Measurements from ENCODE around the gene MTHFD2. TPM values are rescaled to one million over a fixed set of nuclear protein-coding genes. Genes with fewer than 3 reads are reported as not detected.
"Not testable (repeated sequence)": the region's sequence is repeated elsewhere in the genome, so short reads cannot be mapped to it uniquely, and the experiment has no call there.

MTHFD2 gene
- total RNA-seq, 2 donors from 2014 or later = 413 to 484 TPM

GRCh38 chr2:74219846-74220486 lies 21.6 kb downstream of the MTHFD2 start:
- ATAC-seq (no peak), DNase-seq (ENCODE audit: low spot score in 2 of 2) (no peak)
- H3K9me3 Mint-ChIP-seq = no peaks in the 10 kb centered on the region
- peak overlapping the region; percentile 68 to 76 for H3K27ac Mint-ChIP-seq
- peaks cover 0 to 33% of the 10 kb centered on the region in 2 donors for H3K36me3 Mint-ChIP-seq

DNA sequence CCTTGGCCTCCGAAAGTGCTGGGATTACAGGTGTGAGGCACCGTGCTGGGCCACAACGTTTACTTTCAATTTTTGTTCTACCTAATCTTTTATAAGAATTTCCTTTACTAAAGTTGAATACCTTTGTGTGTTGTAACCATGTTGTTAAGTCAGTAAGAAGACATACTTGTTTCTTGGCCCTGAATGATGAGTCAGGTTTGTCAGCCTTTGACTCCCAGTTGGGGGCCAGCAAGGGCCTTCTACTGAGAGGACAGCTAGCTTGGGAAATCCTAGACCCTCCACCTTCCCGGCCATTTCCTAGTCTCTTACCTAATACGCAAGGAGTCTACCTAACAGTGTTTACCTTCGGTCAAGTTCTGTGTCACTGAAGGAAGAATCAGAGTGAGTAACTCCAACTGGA lies 22.7 kb downstream of the MTHFD2 start:
- Mint-ChIP-seq H3K27ac (peak overlapping the region; percentile 68 to 88), H3K9me3 (no peaks in the 10 kb centered on the region), H3K36me3 (peaks cover 0 to 25% of the 10 kb centered on the region in 2 donors)
- ATAC-seq (no peak), DNase-seq (ENCODE audit: low spot score in 2 of 2) (no peak)

DNA sequence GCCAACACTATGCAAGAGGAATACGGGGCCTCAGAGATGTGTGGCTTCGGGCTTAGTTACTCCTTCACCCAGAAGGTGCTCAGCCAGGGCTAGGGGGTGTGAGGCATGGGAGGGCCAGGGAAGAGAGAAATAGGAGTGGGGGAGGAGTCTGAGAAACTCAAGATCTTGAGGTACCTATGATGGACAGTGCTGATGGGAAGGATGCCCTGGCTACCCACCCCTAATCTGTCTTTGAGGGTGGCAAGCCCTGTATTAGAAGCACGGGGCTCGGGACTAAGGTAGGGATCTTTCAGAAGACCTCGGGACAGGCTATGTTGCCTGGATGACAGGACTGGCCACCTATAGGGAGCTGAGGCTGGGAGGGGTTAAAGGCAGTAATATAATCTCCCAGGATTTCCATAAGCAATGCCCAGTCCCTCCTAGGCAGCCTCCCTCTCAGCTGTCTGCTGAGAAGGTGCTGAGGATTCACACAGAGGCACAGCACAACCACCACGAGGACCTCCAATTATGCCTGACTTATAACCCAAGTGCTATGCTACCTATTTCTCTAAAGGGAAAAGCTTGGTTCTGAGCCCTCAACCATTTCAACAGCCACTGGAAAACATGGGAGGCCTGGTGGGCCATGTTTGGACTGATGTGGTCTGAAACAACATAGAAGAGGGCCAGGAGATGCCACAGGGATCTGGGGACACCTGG lies 23.3 kb downstream of the MTHFD2 start:
- H3K9me3 Mint-ChIP-seq = no peaks in the 10 kb centered on the region
- ATAC-seq (peak in 1 of 2 donors; percentile 23), DNase-seq (ENCODE audit: low spot score in 2 of 2) (no peak)
- peak overlapping the region; percentile 33 to 68 for H3K27ac Mint-ChIP-seq
- H3K36me3 Mint-ChIP-seq = peaks cover 0 to 23% of the 10 kb centered on the region in 2 donors

- DNase-seq (ENCODE audit: low spot score in 2 of 2) (no peak), ATAC-seq (no peak)
- Mint-ChIP-seq H3K36me3 (peaks cover 0 to 23% of the 10 kb centered on the region in 2 donors), H3K9me3 (no peaks in the 10 kb centered on the region), H3K27ac (peak overlapping the region; percentile 68 to 82)
These were observed 23.9 kb downstream of the MTHFD2 start for GRCh38 chr2:74222300-74222650.

DNA sequence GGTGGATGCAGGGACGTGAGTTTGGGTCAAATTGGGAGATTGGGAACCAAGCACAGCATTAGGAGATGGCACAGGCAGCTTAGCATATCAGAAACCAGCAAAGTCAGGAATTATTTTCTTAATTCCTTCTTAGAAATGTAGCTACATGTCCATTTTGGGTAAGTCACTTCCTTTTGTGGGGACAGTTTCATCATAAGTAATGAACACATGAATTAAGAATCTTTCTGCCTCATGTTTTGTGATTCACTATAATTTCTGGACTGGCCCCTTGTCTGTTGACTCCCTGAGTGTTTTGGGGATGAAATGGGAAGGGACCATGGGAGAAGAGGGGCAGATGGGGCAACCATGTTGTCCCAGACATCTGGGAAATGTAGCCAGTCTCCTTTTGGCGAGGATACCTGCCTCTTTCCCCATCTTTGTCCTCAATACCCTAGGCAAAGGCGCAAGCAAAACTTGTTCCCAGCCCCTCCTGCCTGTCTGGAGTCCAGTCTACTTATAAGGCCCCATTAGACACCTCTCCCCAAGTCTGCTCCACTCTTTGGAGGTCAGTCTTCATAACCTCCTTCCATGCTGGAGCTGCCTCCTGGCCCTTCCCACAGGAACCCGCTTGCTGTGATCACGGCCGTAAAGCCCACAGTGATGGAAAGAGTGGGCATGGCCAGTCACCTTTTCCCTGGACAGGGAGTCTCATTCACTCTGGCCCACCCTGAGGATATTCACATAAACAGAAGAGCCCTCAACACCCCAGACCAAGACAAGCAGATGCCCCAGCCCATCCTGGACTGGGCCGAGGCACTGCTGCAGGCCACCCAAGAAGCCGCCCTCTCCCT lies 25.7 kb downstream of the MTHFD2 start:
- peak in 1 of 2 donors; percentile 5 for ATAC-seq
- peaks cover 0 to 13% of the 10 kb centered on the region in 2 donors for H3K36me3 Mint-ChIP-seq
- peak overlapping the region in 1 of 2 donors; percentile 53 for H3K27ac Mint-ChIP-seq
- DNase-seq (ENCODE audit: low spot score in 2 of 2) = no peak
- no peaks in the 10 kb centered on the region for H3K9me3 Mint-ChIP-seq

DNA sequence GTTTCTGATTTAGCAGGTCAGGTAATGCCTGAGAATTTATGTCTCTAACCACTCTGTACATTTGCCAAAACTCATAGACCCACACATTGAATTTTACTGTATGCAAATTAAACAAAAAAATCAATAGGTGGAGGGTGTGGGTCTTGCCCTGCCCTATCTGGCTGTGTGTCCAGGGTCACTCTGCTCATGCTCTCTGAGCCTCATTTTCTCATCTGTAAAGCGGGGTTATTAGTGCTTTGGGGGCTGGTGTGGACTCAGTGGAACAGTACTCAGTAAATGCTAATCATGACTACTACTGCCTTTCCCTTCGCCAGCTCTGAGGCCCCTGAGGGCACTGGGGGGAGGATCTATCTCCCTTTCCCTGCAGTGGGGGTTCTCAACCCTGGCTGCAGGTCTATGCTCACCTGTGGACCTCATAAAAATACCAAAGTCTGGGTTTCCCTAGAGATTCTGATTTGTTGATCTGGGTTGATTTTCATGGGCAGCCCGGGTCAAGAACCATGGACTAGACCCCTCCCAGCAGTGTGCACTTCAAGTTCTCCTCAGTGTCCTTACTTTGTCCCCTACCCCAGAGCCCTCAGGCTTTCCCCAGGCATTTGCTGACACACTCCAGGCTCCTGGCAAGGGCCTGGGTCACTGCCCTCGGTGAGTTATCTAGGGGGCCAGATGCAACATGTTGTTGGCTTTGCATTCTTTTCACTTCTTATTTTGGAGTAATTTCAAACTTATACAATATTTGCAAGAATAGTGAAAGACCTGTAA lies 27.5 kb downstream of the MTHFD2 start:
- ATAC-seq (peak; percentile 14 to 21), DNase-seq (ENCODE audit: low spot score in 2 of 2) (no peak)
- Mint-ChIP-seq H3K27ac (peak overlapping the region in 1 of 2 donors; percentile 20), H3K36me3 (no peaks in the 10 kb centered on the region), H3K9me3 (no peaks in the 10 kb centered on the region)

DNA sequence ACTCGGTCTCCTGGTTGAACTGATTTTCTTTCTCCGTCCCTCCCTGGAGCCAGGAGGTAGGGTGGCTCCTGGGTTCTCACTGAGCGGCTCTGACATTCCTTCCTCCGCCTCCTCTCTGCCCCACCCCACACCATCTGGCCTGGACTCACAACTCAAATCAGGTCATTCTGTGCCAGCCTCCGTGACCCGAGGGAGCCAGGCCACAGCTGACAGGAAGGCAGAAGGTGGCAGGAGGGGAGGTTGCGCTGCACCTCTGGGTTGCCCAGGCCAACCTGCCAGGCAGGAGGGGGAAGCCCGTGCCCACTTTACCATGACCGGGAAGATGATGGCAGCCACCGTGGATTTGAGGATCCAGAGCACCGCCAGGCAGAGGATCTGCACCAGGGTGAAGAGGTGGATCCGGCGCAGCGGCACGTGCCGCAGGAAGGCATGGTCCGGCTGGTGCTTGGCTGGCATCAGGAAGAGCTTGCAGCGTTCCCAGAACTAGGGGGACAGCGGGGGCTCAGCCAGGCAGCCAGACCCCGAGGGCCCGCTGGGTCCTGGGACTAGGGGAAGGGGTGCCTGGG lies 28.3 kb downstream of the MTHFD2 start:
- Mint-ChIP-seq H3K36me3 (no peaks in the 10 kb centered on the region), H3K9me3 (no peaks in the 10 kb centered on the region), H3K27ac (peak overlapping the region; percentile 20 to 32)
- ATAC-seq (no peak), DNase-seq (ENCODE audit: low spot score in 2 of 2) (no peak)

DNA sequence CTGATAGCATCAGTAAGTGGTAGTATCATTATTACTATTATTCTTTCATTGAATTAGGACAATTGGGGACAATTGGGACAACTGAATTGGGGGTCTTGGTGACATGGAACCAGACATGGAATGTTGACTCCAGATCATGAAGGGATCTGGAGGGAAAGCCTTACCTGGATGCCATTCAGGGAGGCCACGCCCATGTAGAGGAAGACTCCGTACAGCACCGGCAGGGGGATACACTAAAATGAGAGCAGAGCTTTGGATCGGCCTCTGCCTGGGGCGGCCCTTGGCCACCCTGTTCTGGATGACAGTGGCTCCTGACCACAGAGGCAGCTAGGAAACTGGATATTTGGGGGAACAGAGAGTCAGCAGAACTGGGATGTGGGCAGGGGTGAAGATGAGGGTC lies 29.2 kb downstream of the MTHFD2 start:
- Mint-ChIP-seq H3K27ac (no peak overlapping the region), H3K36me3 (no peaks in the 10 kb centered on the region), H3K9me3 (no peaks in the 10 kb centered on the region)
- DNase-seq (ENCODE audit: low spot score in 2 of 2) (no peak), ATAC-seq (no peak)

- DNase-seq (ENCODE audit: low spot score in 2 of 2) (no peak), ATAC-seq (no peak)
- Mint-ChIP-seq H3K9me3 (no peaks in the 10 kb centered on the region), H3K27ac (peak overlapping the region in 1 of 2 donors; percentile 26), H3K36me3 (no peaks in the 10 kb centered on the region)
These were observed 30.4 kb downstream of the MTHFD2 start for GRCh38 chr2:74228772-74229171.

DNA sequence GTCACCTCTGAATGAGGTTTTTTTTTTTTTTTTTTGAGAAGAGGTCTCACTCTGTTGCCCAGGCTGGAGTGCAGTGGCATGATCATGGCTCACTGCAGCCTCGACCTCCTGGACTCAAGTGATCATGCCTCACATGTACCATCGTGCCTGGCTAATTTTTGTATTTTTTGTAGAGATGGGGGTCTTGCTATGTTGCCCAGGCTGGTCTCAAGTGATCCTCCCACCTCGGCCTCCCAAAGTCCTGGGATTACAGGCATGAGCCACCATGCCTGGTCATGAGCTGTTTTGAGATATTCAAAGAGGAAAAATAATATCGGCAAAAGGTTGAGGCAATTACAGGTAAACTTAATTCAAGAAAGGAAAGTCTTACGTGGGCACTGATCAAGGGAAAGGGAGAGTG lies 31.4 kb downstream of the MTHFD2 start:
- DNase-seq (ENCODE audit: low spot score in 2 of 2); ATAC-seq; H3K27ac Mint-ChIP-seq; H3K36me3 Mint-ChIP-seq; H3K9me3 Mint-ChIP-seq: not testable (repeated sequence)

DNA sequence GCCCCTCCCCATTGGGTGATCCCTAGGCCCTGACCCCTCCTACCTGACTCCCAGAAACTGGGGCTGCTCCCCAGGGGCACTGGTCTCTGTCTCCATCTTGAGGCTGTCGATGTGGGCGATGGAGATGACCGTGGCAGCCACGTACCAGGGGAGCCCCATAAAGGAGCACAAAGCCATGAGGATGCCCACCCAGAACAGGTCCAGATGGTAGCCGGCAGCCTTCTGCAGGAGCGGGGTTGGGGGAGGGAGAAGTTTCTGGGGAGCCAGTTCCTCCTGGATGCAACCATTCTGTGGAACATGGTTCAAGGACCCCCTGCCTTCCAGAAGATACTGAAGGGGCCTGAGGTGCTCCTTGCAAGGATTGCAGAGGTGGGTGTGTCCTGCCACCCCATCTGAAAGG lies 34.0 kb downstream of the MTHFD2 start:
- ATAC-seq = no peak
- no peak for DNase-seq (ENCODE audit: low spot score in 2 of 2)
- H3K9me3 Mint-ChIP-seq = no peaks in the 10 kb centered on the region
- no peak overlapping the region for H3K27ac Mint-ChIP-seq
- no peaks in the 10 kb centered on the region for H3K36me3 Mint-ChIP-seq

- H3K27ac Mint-ChIP-seq = no peak overlapping the region
- no peaks in the 10 kb centered on the region for H3K36me3 Mint-ChIP-seq
- H3K9me3 Mint-ChIP-seq = no peaks in the 10 kb centered on the region
- ATAC-seq (no peak), DNase-seq (ENCODE audit: low spot score in 2 of 2) (no peak)
These were observed 35.2 kb downstream of the MTHFD2 start for GRCh38 chr2:74233648-74234047.

DNA sequence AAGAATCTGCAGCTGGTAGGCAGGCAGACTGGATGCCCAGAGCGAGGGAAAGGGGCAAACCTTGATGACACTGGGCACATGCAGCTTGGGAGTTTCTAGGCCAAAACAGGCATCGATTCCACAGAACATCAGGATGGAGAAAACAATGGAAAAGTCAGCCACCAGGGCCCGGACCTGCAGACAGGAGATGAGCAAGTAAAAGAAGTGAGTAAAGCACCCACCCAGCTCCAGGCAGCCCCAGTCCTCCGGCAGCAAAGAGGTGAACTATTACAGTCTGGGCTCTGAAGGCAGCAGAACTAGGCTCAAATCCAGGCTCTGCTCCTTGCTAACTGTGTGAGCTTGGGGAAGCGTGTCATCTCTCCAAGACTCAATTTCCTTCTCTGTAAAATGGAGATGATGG lies 36.6 kb downstream of the MTHFD2 start:
- DNase-seq (ENCODE audit: low spot score in 2 of 2) (peak in 1 of 2 donors; percentile 34), ATAC-seq (no peak)
- Mint-ChIP-seq H3K9me3 (no peaks in the 10 kb centered on the region), H3K36me3 (no peaks in the 10 kb centered on the region), H3K27ac (no peak overlapping the region)

GRCh38 chr2:74238879-74239278 lies 40.5 kb downstream of the MTHFD2 start:
- DNase-seq (ENCODE audit: low spot score in 2 of 2) = no peak
- H3K27ac Mint-ChIP-seq = no peak overlapping the region
- H3K9me3 Mint-ChIP-seq = no peaks in the 10 kb centered on the region
- no peak for ATAC-seq
- no peaks in the 10 kb centered on the region for H3K36me3 Mint-ChIP-seq

DNA sequence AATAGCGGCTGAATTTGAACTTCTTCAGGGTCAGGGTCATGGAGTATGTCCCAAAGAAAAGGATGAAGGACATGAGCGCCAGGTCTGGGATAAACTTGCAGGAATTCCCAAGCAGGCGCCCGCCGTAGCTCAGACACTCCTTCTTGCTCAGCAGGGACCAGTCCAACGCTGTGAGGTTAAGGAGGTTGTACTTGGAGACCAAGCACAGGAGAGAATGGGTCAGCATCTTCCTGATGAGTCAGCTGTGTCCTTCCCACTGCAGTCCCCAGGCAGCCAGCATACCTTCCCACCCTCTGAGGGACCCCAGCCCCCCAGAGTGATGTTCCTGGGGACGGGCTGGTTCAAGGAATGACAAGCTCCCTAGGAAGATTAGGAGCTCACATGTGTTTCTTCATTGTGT lies 40.9 kb downstream of the MTHFD2 start:
- Mint-ChIP-seq H3K9me3 (no peaks in the 10 kb centered on the region), H3K36me3 (no peaks in the 10 kb centered on the region), H3K27ac (no peak overlapping the region)
- ATAC-seq (no peak), DNase-seq (ENCODE audit: low spot score in 2 of 2) (no peak)

GRCh38 chr2:74242354-74243071 lies 44.1 kb downstream of the MTHFD2 start:
- H3K27ac Mint-ChIP-seq = peak overlapping the region in 1 of 2 donors; percentile 0
- H3K9me3 Mint-ChIP-seq = no peaks in the 10 kb centered on the region
- no peak for DNase-seq (ENCODE audit: low spot score in 2 of 2)
- H3K36me3 Mint-ChIP-seq = no peaks in the 10 kb centered on the region
- ATAC-seq = no peak

Measured in activated naive CD4-positive, alpha-beta T cell treated with anti-CD3 and anti-CD28 coated beads, Interleukin-2, amount 50 U/mL, for 72 hours (primary cell).